CD14-positive monocyte (primary cell): ENCODE results near the gene TBC1D22A. TPM values are rescaled to one million over a fixed set of nuclear protein-coding genes. Genes with fewer than 3 reads are reported as not detected.
A peak's percentile ranks its signal among the peaks of the same experiment; 100 is the strongest.

Experiments used
- DNase-seq, 3 donors: peaks; one replicate each; pipeline ENCODE4 v3.0.0-alpha.2; 2011 to 2022
- H2AFZ ChIP-seq: 2 replicates; pipeline ENCODE4 v1.6.0; 2012; ENCODE audit warnings: mild to moderate bottlenecking, low read depth, low read length, inconsistent platforms; ENCODE audit not compliant: insufficient read depth, poor library complexity, severe bottlenecking
- H3K27ac ChIP-seq, 2 donors: 1 replicate in 1 of 2; 2 replicates in 1 of 2; pipeline ENCODE4 v1.5.1; 2012 to 2013; ENCODE audit warnings: low read length in 2 of 2, control low read depth in 1 of 2, inconsistent platforms in 1 of 2, low read depth in 1 of 2, mild to moderate bottlenecking in 1 of 2
- H3K27me3 ChIP-seq, 2 donors: one replicate each; pipeline versions ENCODE4 v1.6.0 to v1.6.1; 2011 to 2013; ENCODE audit warnings: low read length in 2 of 2; ENCODE audit not compliant: control insufficient read depth in 2 of 2, insufficient read depth in 2 of 2
- H3K36me3 ChIP-seq, 2 donors: replicated peaks in 1 of 2; 1 replicate in 1 of 2; 2 replicates in 1 of 2; pipeline versions ENCODE4 v1.5.1 to v1.6.1; 2012 to 2013; ENCODE audit warnings: low read length in 2 of 2, control low read depth in 1 of 2, inconsistent platforms in 1 of 2, mild to moderate bottlenecking in 1 of 2; ENCODE audit not compliant: insufficient read depth in 2 of 2, control insufficient read depth in 1 of 2
- H3K4me1 ChIP-seq, 2 donors: 1 replicate in 1 of 2; 2 replicates in 1 of 2; pipeline versions ENCODE4 v1.5.1 to v1.6.1; 2012 to 2013; ENCODE audit warnings: low read length in 2 of 2, control low read depth in 1 of 2, inconsistent platforms in 1 of 2, mild to moderate bottlenecking in 1 of 2, moderate library complexity in 1 of 2; ENCODE audit not compliant: insufficient read depth in 2 of 2, control insufficient read depth in 1 of 2
- H3K4me2 ChIP-seq: replicated peaks from 2 replicates; pipeline ENCODE3; 2012; ENCODE audit warnings: low read length, moderate library complexity, mild to moderate bottlenecking; ENCODE audit not compliant: poor library complexity, severe bottlenecking; ENCODE audit errors: extremely low read depth
- H3K4me3 ChIP-seq, 3 experiments: fragments of 200-600 bp in 1 of 3; sonication (generic) in 1 of 3; replicated peaks in 1 of 3; 1 replicate in 2 of 3; 2 replicates in 1 of 3; pipeline ENCODE4 v1.5.1; 2011 to 2013; ENCODE audit warnings: low read length in 3 of 3, mild to moderate bottlenecking in 3 of 3, control low read depth in 2 of 3, low read depth in 2 of 3, inconsistent platforms in 1 of 3, moderate library complexity in 1 of 3
- H3K79me2 ChIP-seq: 2 replicates; pipeline ENCODE4 v1.6.0; 2012; ENCODE audit warnings: mild to moderate bottlenecking, control low read depth, inconsistent platforms, low read length, moderate library complexity; ENCODE audit not compliant: insufficient read depth
- H3K9ac ChIP-seq: 2 replicates; pipeline ENCODE4 v1.6.0; 2017; ENCODE audit warnings: low read length, mild to moderate bottlenecking; ENCODE audit not compliant: insufficient read depth, poor library complexity, severe bottlenecking
- H3K9me3 ChIP-seq, 2 donors: replicated peaks in 1 of 2; 1 replicate in 1 of 2; 2 replicates in 1 of 2; pipeline versions ENCODE4 v1.5.1 to v1.6.1; 2012 to 2013; ENCODE audit warnings: low read length in 2 of 2, control low read depth in 1 of 2; ENCODE audit not compliant: control insufficient read depth in 1 of 2, insufficient read depth in 1 of 2
- H4K20me1 ChIP-seq: 2 replicates; pipeline ENCODE4 v1.6.0; 2012; ENCODE audit warnings: mild to moderate bottlenecking, low read length, control low read depth, moderate library complexity; ENCODE audit not compliant: insufficient read depth
- H3K27ac Mint-ChIP-seq, 7 donors: one replicate each; pipeline ENCODE4 v1.8.0; 2020; ENCODE audit warnings: mild to moderate bottlenecking in 7 of 7, mixed read lengths in 7 of 7, moderate library complexity in 6 of 7, inconsistent platforms in 2 of 7
- H3K27me3 Mint-ChIP-seq, 3 donors: one replicate each; pipeline ENCODE4 v1.8.0; 2021 to 2022; ENCODE audit warnings: low read depth in 3 of 3, mild to moderate bottlenecking in 3 of 3, mixed read lengths in 3 of 3, moderate library complexity in 3 of 3, inconsistent platforms in 1 of 3
- H3K36me3 Mint-ChIP-seq, 2 donors: one replicate each; pipeline ENCODE4 v1.8.0; 2020; ENCODE audit warnings: mixed read lengths in 2 of 2, inconsistent platforms in 1 of 2, mild to moderate bottlenecking in 1 of 2
- H3K4me1 Mint-ChIP-seq: one replicate; pipeline ENCODE4 v1.8.0; 2020; ENCODE audit warnings: mild to moderate bottlenecking, mixed read lengths
- H3K4me3 Mint-ChIP-seq, 2 donors: one replicate each; pipeline ENCODE4 v1.8.0; 2020; ENCODE audit warnings: mild to moderate bottlenecking in 2 of 2, mixed read lengths in 2 of 2, moderate library complexity in 1 of 2
- H3K9me3 Mint-ChIP-seq, 7 donors: one replicate each; pipeline ENCODE4 v1.8.0; 2020 to 2022; ENCODE audit warnings: mixed read lengths in 7 of 7, mild to moderate bottlenecking in 6 of 7, moderate library complexity in 6 of 7, inconsistent platforms in 2 of 7
- CTCF ChIP-seq: fragments of 200-600 bp; IDR thresholded peaks from one replicate; pipeline ENCODE4 v1.8.0; 2022; ENCODE audit warnings: antibody characterized with exemption, mild to moderate bottlenecking
- WGBS: methylation state at CpG from one replicate; pipeline ENCODE4 v1.1.5; 2013; ENCODE audit warnings: missing lambda C conversion rate; ENCODE audit not compliant: insufficient coverage; 5-methylcytosine and 5-hydroxymethylcytosine counted together
- intact Hi-C, 2 donors: fragments of 100-400 bp; cut with micrococcal nuclease; formaldehyde crosslinking; loops; one replicate each; pipeline versions ENCODE4 v1.15.0 to v1.15.1; 2023
- polyA plus RNA-seq, 3 donors: library from polyadenylated mRNA; depleted of rRNA in 1 of 3; unstranded in 2 of 3; stranded (reverse) in 1 of 3; fragments of 300-500 nt in 2 of 3; fragments of >200 nt in 1 of 3; fragmentation: Illumina TruSeq in 2 of 3; gene quantifications; 1 replicate in 2 of 3; 2 replicates in 1 of 3; pipeline ENCODE4 v1.2.3, GENCODE V29; 2012 to 2021

Gene TBC1D22A
- polyA plus RNA-seq, 3 donors: 25.9 to 36.2 (median 29.5) TPM

GRCh38 chr22:46918197-46918596 lies 155.7 kb downstream of the TBC1D22A start:
- no peak for TF ChIP-seq CTCF
- Mint-ChIP-seq H3K27ac (peak overlapping the region in 2 of 7 donors; percentile 40 to 82), H3K9me3 (peaks cover 0 to 10% (median 6%) of the 10 kb centered on the region in 7 donors), H3K4me3 (no peak overlapping the region), H3K27me3 (no peaks in the 10 kb centered on the region), H3K4me1 (no peaks in the 10 kb centered on the region), H3K36me3 (peaks cover 76 to 81% of the 10 kb centered on the region in 2 donors)
- no peak for DNase-seq
- no peak overlapping the region for H3K9ac ChIP-seq
- peaks cover 47 to 77% of the 10 kb centered on the region in 2 donors for H3K36me3 ChIP-seq
- 100% methylated on average over 1 of the region's 6 CpGs for WGBS
- no peak overlapping the region for H3K4me3 ChIP-seq
- H3K4me1 ChIP-seq: no peaks in the 10 kb centered on the region
- H3K4me2 ChIP-seq: no peak overlapping the region
- H3K79me2 ChIP-seq: peaks cover 2% of the 10 kb centered on the region
- H3K9me3 ChIP-seq: no peaks in the 10 kb centered on the region
- H3K27me3 ChIP-seq: no peaks in the 10 kb centered on the region
- H3K27ac ChIP-seq: no peak overlapping the region
- intact Hi-C loops: no loop called here
- peaks cover 61% of the 10 kb centered on the region for H4K20me1 ChIP-seq
- H2AFZ ChIP-seq: no peak overlapping the region

DNA sequence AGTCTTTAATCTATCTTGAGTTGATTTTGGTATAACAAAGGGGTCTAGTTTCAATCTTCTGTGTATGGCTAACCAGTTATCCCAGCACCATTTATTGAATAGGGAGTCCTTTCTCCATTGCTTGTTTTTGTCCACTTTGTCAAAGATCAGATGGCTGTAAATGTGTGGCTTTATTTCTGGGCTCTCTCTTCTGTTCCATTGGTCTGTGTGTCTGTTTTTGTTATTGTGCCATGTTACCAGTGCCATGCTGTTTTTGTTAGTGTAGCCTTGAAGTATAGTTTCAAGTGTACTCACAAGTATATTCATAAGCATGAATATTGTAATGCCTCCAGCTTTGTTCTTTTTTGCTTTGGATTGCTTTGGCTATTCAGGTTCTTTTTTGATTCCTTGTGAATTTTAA lies 159.6 kb downstream of the TBC1D22A start:
- H3K36me3 ChIP-seq: peaks cover 21 to 63% of the 10 kb centered on the region in 2 donors
- Mint-ChIP-seq H3K9me3 (peaks cover 0 to 10% (median 6%) of the 10 kb centered on the region in 7 donors), H3K27ac (no peak overlapping the region), H3K36me3 (peaks cover 61 to 70% of the 10 kb centered on the region in 2 donors), H3K4me1 (no peaks in the 10 kb centered on the region), H3K27me3 (no peaks in the 10 kb centered on the region), H3K4me3 (no peak overlapping the region)
- H3K9me3 ChIP-seq: no peaks in the 10 kb centered on the region
- no peak overlapping the region for H3K9ac ChIP-seq
- TF ChIP-seq CTCF: no peak
- H3K4me2 ChIP-seq: no peak overlapping the region
- H3K79me2 ChIP-seq: peaks cover 4% of the 10 kb centered on the region
- no peak overlapping the region for H3K4me3 ChIP-seq
- H4K20me1 ChIP-seq: peaks cover 58% of the 10 kb centered on the region
- no peak for DNase-seq
- H2AFZ ChIP-seq: no peak overlapping the region
- H3K27me3 ChIP-seq: no peaks in the 10 kb centered on the region
- H3K4me1 ChIP-seq: no peaks in the 10 kb centered on the region
- no peak overlapping the region for H3K27ac ChIP-seq
- intact Hi-C loops: no loop called here
